ENCODE measurements around the gene DGKQ. TPM values are rescaled to one million over a fixed set of nuclear protein-coding genes. Genes with fewer than 3 reads are reported as not detected.

DGKQ gene
- total and polyA plus RNA-seq, 9 of the 15 experiments (the other 6 are each of a cell fraction or from before 2014, with no cell fraction given) = 0.17 to 22.0 (median 5.6) TPM

- TF ChIP-seq, protein P1, sequence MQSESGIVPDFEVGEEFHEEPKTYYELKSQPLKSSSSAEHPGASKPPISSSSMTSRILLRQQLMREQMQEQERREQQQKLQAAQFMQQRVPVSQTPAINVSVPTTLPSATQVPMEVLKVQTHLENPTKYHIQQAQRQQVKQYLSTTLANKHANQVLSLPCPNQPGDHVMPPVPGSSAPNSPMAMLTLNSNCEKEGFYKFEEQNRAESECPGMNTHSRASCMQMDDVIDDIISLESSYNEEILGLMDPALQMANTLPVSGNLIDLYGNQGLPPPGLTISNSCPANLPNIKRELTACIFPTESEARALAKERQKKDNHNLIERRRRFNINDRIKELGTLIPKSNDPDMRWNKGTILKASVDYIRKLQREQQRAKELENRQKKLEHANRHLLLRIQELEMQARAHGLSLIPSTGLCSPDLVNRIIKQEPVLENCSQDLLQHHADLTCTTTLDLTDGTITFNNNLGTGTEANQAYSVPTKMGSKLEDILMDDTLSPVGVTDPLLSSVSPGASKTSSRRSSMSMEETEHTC (IDR thresholded peaks at IDR 0.05) = peak; percentile 80
- TF ChIP-seq, protein P2, sequence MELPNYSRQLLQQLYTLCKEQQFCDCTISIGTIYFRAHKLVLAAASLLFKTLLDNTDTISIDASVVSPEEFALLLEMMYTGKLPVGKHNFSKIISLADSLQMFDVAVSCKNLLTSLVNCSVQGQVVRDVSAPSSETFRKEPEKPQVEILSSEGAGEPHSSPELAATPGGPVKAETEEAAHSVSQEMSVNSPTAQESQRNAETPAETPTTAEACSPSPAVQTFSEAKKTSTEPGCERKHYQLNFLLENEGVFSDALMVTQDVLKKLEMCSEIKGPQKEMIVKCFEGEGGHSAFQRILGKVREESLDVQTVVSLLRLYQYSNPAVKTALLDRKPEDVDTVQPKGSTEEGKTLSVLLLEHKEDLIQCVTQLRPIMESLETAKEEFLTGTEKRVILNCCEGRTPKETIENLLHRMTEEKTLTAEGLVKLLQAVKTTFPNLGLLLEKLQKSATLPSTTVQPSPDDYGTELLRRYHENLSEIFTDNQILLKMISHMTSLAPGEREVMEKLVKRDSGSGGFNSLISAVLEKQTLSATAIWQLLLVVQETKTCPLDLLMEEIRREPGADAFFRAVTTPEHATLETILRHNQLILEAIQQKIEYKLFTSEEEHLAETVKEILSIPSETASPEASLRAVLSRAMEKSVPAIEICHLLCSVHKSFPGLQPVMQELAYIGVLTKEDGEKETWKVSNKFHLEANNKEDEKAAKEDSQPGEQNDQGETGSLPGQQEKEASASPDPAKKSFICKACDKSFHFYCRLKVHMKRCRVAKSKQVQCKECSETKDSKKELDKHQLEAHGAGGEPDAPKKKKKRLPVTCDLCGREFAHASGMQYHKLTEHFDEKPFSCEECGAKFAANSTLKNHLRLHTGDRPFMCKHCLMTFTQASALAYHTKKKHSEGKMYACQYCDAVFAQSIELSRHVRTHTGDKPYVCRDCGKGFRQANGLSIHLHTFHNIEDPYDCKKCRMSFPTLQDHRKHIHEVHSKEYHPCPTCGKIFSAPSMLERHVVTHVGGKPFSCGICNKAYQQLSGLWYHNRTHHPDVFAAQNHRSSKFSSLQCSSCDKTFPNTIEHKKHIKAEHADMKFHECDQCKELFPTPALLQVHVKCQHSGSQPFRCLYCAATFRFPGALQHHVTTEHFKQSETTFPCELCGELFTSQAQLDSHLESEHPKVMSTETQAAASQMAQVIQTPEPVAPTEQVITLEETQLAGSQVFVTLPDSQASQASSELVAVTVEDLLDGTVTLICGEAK (IDR thresholded peaks at IDR 0.05) = peak; percentile 72
- TF ChIP-seq, protein P2 (CRISPR knock-in tag; IDR thresholded peaks at IDR 0.05) = no peak
- peak; percentile 66 for TF ChIP-seq HMGN3 (IDR thresholded peaks at IDR 0.05; ENCODE audit: borderline replicate concordance, extremely low read depth, insufficient read length, low read depth, low read length)
- TF ChIP-seq SIX5 (IDR thresholded peaks at IDR 0.05; ENCODE audit: borderline replicate concordance in 1 of 2, insufficient read depth in 1 of 2, low read depth in 1 of 2, low read length in 2 of 2) = no peak
- TF ChIP-seq ZNF586 (CRISPR knock-in tag; conservative IDR thresholded peaks at IDR 0.05) = no peak
- peak; percentile 69; the same call in 1 of the 2 replicates for TF ChIP-seq EP400 (IDR thresholded peaks at IDR 0.05)
- TF ChIP-seq ZNF561 (CRISPR knock-in tag; conservative IDR thresholded peaks at IDR 0.05) = no peak
- TF ChIP-seq, protein P3, sequence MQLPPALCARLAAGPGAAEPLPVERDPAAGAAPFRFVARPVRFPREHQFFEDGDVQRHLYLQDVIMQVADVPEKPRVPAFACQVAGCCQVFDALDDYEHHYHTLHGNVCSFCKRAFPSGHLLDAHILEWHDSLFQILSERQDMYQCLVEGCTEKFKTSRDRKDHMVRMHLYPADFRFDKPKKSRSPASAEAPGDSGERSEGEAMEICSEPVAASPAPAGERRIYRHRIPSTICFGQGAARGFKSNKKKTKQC (CRISPR knock-in tag; IDR thresholded peaks at IDR 0.05) = no peak
- TF ChIP-seq, protein P4, sequence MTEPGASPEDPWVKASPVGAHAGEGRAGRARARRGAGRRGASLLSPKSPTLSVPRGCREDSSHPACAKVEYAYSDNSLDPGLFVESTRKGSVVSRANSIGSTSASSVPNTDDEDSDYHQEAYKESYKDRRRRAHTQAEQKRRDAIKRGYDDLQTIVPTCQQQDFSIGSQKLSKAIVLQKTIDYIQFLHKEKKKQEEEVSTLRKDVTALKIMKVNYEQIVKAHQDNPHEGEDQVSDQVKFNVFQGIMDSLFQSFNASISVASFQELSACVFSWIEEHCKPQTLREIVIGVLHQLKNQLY (CRISPR knock-in tag; conservative IDR thresholded peaks at IDR 0.05) = no peak; a peak in 2 of 4 replicates
- no peak for TF ChIP-seq ZNF778 (CRISPR knock-in tag; IDR thresholded peaks at IDR 0.05)
- no peak for TF ChIP-seq ZBED1 (IDR thresholded peaks at IDR 0.05)
- 0 out of 2 replicates have a peak, but pooled peaks have one; percentile 72 for TF ChIP-seq E2F3 (CRISPR knock-in tag; IDR thresholded peaks at IDR 0.05)
- TF ChIP-seq SRSF3 (IDR thresholded peaks at IDR 0.05; ENCODE audit: insufficient read depth, low read length) = 0 out of 2 replicates have a peak, but pooled peaks have one; percentile 32
- no peak for TF ChIP-seq ZNF311 (CRISPR knock-in tag; IDR thresholded peaks at IDR 0.05)
- no peak for TF ChIP-seq MCM2 (IDR thresholded peaks at IDR 0.05; ENCODE audit: low read depth)
These were observed 19.1 kb upstream of the DGKQ start (continued) for GRCh38 chr4:992297-993110.
